ENCODE measurements around the gene CLCN6.

DNA sequence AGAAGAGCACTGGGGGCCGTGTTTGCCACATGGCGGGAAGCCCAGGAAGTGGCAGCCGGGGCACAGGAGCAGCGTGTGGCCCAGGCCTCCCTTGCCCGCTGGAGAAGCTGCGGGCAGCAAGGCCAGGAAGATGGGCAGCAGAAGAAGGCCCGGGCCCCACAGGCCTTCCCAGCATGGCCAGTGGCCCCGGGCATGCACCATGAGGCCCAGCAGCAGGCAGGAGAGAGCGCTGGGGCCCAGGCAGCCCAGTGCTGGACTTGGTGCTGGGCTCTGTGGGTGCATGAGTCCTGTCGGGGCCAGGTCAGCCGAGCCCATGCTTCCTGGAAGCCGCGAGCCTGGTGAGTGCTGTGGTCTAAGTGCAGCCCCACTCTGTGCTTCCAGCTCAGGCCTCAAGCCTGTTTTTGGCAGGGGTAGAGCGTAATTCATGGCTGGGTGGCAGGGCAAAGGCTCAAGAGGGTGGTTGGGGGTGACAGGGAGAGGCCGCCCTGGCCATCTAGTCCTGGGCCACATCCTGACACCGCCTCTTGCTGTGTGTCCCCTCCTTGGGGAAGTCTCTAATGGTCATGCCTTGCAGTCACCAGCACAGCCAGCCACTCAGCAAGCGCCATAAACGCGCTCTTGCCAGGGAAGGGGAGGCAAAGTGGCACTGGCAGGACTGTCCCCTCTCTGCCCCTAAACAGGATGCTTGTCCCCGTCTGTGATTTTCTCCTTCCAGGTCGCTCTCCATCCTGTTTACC, 21.6 kb upstream of the CLCN6 start:
- TF ChIP-seq, protein P1, sequence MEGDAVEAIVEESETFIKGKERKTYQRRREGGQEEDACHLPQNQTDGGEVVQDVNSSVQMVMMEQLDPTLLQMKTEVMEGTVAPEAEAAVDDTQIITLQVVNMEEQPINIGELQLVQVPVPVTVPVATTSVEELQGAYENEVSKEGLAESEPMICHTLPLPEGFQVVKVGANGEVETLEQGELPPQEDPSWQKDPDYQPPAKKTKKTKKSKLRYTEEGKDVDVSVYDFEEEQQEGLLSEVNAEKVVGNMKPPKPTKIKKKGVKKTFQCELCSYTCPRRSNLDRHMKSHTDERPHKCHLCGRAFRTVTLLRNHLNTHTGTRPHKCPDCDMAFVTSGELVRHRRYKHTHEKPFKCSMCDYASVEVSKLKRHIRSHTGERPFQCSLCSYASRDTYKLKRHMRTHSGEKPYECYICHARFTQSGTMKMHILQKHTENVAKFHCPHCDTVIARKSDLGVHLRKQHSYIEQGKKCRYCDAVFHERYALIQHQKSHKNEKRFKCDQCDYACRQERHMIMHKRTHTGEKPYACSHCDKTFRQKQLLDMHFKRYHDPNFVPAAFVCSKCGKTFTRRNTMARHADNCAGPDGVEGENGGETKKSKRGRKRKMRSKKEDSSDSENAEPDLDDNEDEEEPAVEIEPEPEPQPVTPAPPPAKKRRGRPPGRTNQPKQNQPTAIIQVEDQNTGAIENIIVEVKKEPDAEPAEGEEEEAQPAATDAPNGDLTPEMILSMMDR (optimal IDR thresholded peaks at IDR 0.05 in 1 of 3, IDR thresholded peaks at IDR 0.05 in 1 of 3, conservative IDR thresholded peaks at IDR 0.05 in 1 of 3; ENCODE audit: extremely low read depth in 1 of 3, insufficient read depth in 2 of 3, low read length in 3 of 3) = no peak
- TF ChIP-seq EZH2 (IDR thresholded peaks at IDR 0.05; ENCODE audit: low read length) = no peak

All from keratinocyte (primary cell).